ENCODE data around the gene P3H2. TPM values are rescaled to one million over a fixed set of nuclear protein-coding genes. Genes with fewer than 3 reads are reported as not detected.

Gene P3H2
- total and polyA plus RNA-seq, 2 donors (not counting 1 experiment from before 2014, with no cell fraction given): not detected

GRCh38 chr3:189945935-189946709, 174.6 kb downstream of the P3H2 start:
- no peaks in the 10 kb centered on the region for H3K9me3 Mint-ChIP-seq (ENCODE audit: insufficient read depth)
- Histone ChIP-seq H3K27me3 (replicated peaks in 1 of 4; ENCODE audit: control extremely low read depth in 1 of 4, control insufficient read depth in 3 of 4, insufficient read depth in 4 of 4, low read length in 3 of 4) (no peaks in the 10 kb centered on the region), H3K4me2 (replicated peaks; ENCODE audit: low read depth, low read length, poor library complexity, severe bottlenecking) (no peak overlapping the region), H3K36me3 (replicated peaks in 1 of 2; ENCODE audit: control extremely low read depth in 1 of 2, control insufficient read depth in 1 of 2, extremely low read depth in 1 of 2, insufficient read depth in 2 of 2, low read length in 1 of 2) (no peaks in the 10 kb centered on the region), H3K27ac (ENCODE audit: low read length in 2 of 2) (no peak overlapping the region), H3K4me3 (ENCODE audit: control extremely low read depth in 1 of 5, extremely low read depth in 1 of 5, insufficient read depth in 1 of 5, low read depth in 2 of 5, low read length in 4 of 5) (no peak overlapping the region), H2AFZ (ENCODE audit: insufficient read depth, low read depth, low read length, poor library complexity, severe bottlenecking) (no peak overlapping the region), H3K9me3 (ENCODE audit: control extremely low read depth in 1 of 3, control insufficient read depth in 2 of 3, insufficient read depth in 1 of 3, low read length in 2 of 3) (no peaks in the 10 kb centered on the region), H3K4me1 (ENCODE audit: control insufficient read depth in 2 of 2, insufficient read depth in 2 of 2, low read length in 2 of 2) (no peaks in the 10 kb centered on the region), H3K79me2 (ENCODE audit: control insufficient read depth, insufficient read depth, low read length) (no peaks in the 10 kb centered on the region), H3K9ac (ENCODE audit: low read length) (no peak overlapping the region), H4K20me1 (ENCODE audit: control insufficient read depth, insufficient read depth, low read length, poor library complexity, severe bottlenecking) (no peaks in the 10 kb centered on the region)
- H3K27ac Mint-ChIP-seq: no peak overlapping the region
- 87% methylated on average over 5 of the region's 6 CpGs for WGBS (ENCODE audit: insufficient coverage)
- ChIA-PET POLR2A (no interaction called here), CTCF (interaction anchor here (2.6 kb wide), 1 partner anchor 673 kb away, joined by 11 read pairs; no protein-coding TSS in a partner anchor)
- intact Hi-C loops (cut with micrococcal nuclease): no loop called here
- no peak overlapping the region for H3K4me3 Mint-ChIP-seq
- TF ChIP-seq EZH2 (IDR thresholded peaks at IDR 0.05; ENCODE audit: borderline replicate concordance, insufficient read depth, low read depth, low read length, poor library complexity, severe bottlenecking) (no peak), CTCF (IDR thresholded peaks at IDR 0.05) (no peak)
- DNase-seq (no peak), ATAC-seq (ENCODE audit: low read depth) (no peak)
- peaks cover 4% of the 10 kb centered on the region for H3K27me3 Mint-ChIP-seq
- H3K4me1 Mint-ChIP-seq: no peaks in the 10 kb centered on the region

Measured in B cell (primary cell).